ENCODE measurements around the gene CST3. TPM values are rescaled to one million over a fixed set of nuclear protein-coding genes. Genes with fewer than 3 reads are reported as not detected.

CST3 gene
- total RNA-seq, 1 experiment from 2014 or later = 181 TPM

- H3K9ac ChIP-seq (ENCODE audit: low read length) = no peak overlapping the region
- H3K27me3 ChIP-seq (ENCODE audit: insufficient read depth, low read length) = peaks cover 6% of the 10 kb centered on the region; the same call in 1 of the 2 replicates
- no peak overlapping the region for H2AFZ ChIP-seq (ENCODE audit: low read depth, low read length, poor library complexity, severe bottlenecking)
- no peaks in the 10 kb centered on the region for H3K79me2 ChIP-seq (ENCODE audit: insufficient read depth, low read length)
- no peak for DNase-seq (ENCODE audit: low read depth, low spot score)
- H3K9me3 ChIP-seq (ENCODE audit: control insufficient read depth in 1 of 2, insufficient read depth in 1 of 2, low read depth in 1 of 2, low read length in 2 of 2) = no peaks in the 10 kb centered on the region
- TF ChIP-seq SRF (IDR thresholded peaks at IDR 0.05; ENCODE audit: low read depth) = no peak
- no peak for TF ChIP-seq ELF1 (IDR thresholded peaks at IDR 0.05; ENCODE audit: borderline replicate concordance, low read depth)
- no peak for TF ChIP-seq SP1 (IDR thresholded peaks at IDR 0.05; ENCODE audit: low read depth)
- TF ChIP-seq POLR2AphosphoS5 (IDR thresholded peaks at IDR 0.05; ENCODE audit: low read depth, low read length) = no peak
- no peak for TF ChIP-seq YY1 (IDR thresholded peaks at IDR 0.05; ENCODE audit: extremely low read depth, insufficient replicate concordance, low read depth, low read length)
- TF ChIP-seq EZH2 (IDR thresholded peaks at IDR 0.05) = no peak
- TF ChIP-seq RAD21 (IDR thresholded peaks at IDR 0.05; ENCODE audit: low read depth) = no peak
- TF ChIP-seq CEBPB (IDR thresholded peaks at IDR 0.05; ENCODE audit: low read depth) = no peak
- TF ChIP-seq POLR2A (IDR thresholded peaks at IDR 0.05; ENCODE audit: borderline replicate concordance, extremely low read depth, insufficient read depth, insufficient read length) = no peak
- ChIA-PET POLR2A (no interaction called here), RAD21 (ENCODE audit: low non-redundant PET in 1 of 2, low total read pairs in 2 of 2, uncharacterized antibody in 2 of 2, unreplicated experiment in 2 of 2) (no interaction called here), CTCF (no interaction called here)
- H3K4me1 ChIP-seq (ENCODE audit: control insufficient read depth in 1 of 2, insufficient read depth in 2 of 2, low read length in 2 of 2) = no peaks in the 10 kb centered on the region
- no peak overlapping the region for H3K4me2 ChIP-seq (ENCODE audit: low read length)
- intact Hi-C loops (cut with micrococcal nuclease) = no loop called here
- no TSS peak for BruUV-seq (replicated peaks)
- H3K27ac ChIP-seq (ENCODE audit: low read depth, low read length) = no peak overlapping the region
- no peaks in the 10 kb centered on the region for H3K9me2 ChIP-seq (ENCODE audit: insufficient read depth)
- no peak overlapping the region for H3K4me3 ChIP-seq (replicated peaks in 1 of 2; ENCODE audit: low read depth in 1 of 2, low read length in 2 of 2)
- no peaks in the 10 kb centered on the region for H4K20me1 ChIP-seq (ENCODE audit: insufficient read depth)
- no peaks in the 10 kb centered on the region for H3K36me3 ChIP-seq (ENCODE audit: control insufficient read depth in 1 of 2, insufficient read depth in 2 of 2, low read length in 2 of 2)
- ATAC-seq = no peak
These were observed 49.0 kb downstream of the CST3 start for GRCh38 chr20:23588434-23589403.

GRCh38 chr20:23587631-23588030, 50.1 kb downstream of the CST3 start:
- no peak overlapping the region for H3K9ac ChIP-seq (ENCODE audit: low read length)
- TF ChIP-seq ELF1 (IDR thresholded peaks at IDR 0.05; ENCODE audit: borderline replicate concordance, low read depth) = no peak
- TF ChIP-seq CEBPB (IDR thresholded peaks at IDR 0.05; ENCODE audit: low read depth) = no peak
- TF ChIP-seq POLR2A (IDR thresholded peaks at IDR 0.05; ENCODE audit: borderline replicate concordance, extremely low read depth, insufficient read depth, insufficient read length) = no peak
- TF ChIP-seq TCF7L2 (IDR thresholded peaks at IDR 0.05; ENCODE audit: borderline replicate concordance, extremely low read depth, insufficient read depth, insufficient read length) = no peak
- no peak for TF ChIP-seq POLR2AphosphoS5 (IDR thresholded peaks at IDR 0.05; ENCODE audit: low read depth, low read length)
- TF ChIP-seq EZH2 (IDR thresholded peaks at IDR 0.05) = no peak
- no peak overlapping the region for H3K27ac ChIP-seq (ENCODE audit: low read depth, low read length)
- RAD21 ChIA-PET (ENCODE audit: low non-redundant PET in 1 of 2, low total read pairs in 2 of 2, uncharacterized antibody in 2 of 2, unreplicated experiment in 2 of 2) = no interaction called here
- no peak overlapping the region for H2AFZ ChIP-seq (ENCODE audit: low read depth, low read length, poor library complexity, severe bottlenecking)
- POLR2A ChIA-PET = no interaction called here
- no peaks in the 10 kb centered on the region for H3K4me1 ChIP-seq (ENCODE audit: control insufficient read depth in 1 of 2, insufficient read depth in 2 of 2, low read length in 2 of 2)
- no peaks in the 10 kb centered on the region for H3K9me3 ChIP-seq (ENCODE audit: control insufficient read depth in 1 of 2, insufficient read depth in 1 of 2, low read depth in 1 of 2, low read length in 2 of 2)
- CTCF ChIA-PET = no interaction called here
- intact Hi-C loops (cut with micrococcal nuclease) = no loop called here
- BruUV-seq (replicated peaks) = no TSS peak
- H3K9me2 ChIP-seq (ENCODE audit: insufficient read depth) = no peaks in the 10 kb centered on the region
- H4K20me1 ChIP-seq (ENCODE audit: insufficient read depth) = no peaks in the 10 kb centered on the region
- no peaks in the 10 kb centered on the region for H3K36me3 ChIP-seq (ENCODE audit: control insufficient read depth in 1 of 2, insufficient read depth in 2 of 2, low read length in 2 of 2)
- no peak for ATAC-seq
- H3K4me3 ChIP-seq (replicated peaks in 1 of 2; ENCODE audit: low read depth in 1 of 2, low read length in 2 of 2) = no peak overlapping the region
- H3K27me3 ChIP-seq (ENCODE audit: insufficient read depth, low read length) = peaks cover 6% of the 10 kb centered on the region; the same call in 1 of the 2 replicates
- no peaks in the 10 kb centered on the region for H3K79me2 ChIP-seq (ENCODE audit: insufficient read depth, low read length)
- DNase-seq (ENCODE audit: low read depth, low spot score) = no peak
- H3K4me2 ChIP-seq (ENCODE audit: low read length) = no peak overlapping the region

Data from HCT116 (cell line).